Erythroblast (primary cell): ENCODE measurements around the gene VPS72.

Source experiments
- GATA1 ChIP-seq: IDR thresholded peaks from 2 replicates; pipeline ENCODE4 v1.6.1; 2011; ENCODE audit warnings: low read depth, mild to moderate bottlenecking, control low read depth, low read length, moderate library complexity
- POLR2A ChIP-seq: IDR thresholded peaks from 2 replicates; pipeline ENCODE4 v1.6.1; 2011; ENCODE audit warnings: mild to moderate bottlenecking, low read length

GRCh38 chr1:151211972-151212705, 22.1 kb upstream of the VPS72 start:
- no peak for TF ChIP-seq POLR2A
- TF ChIP-seq GATA1 = no peak
